NAMALWA (cell line): ENCODE results near the gene SH3BGRL2.

Experiments used
- DNase-seq: peaks from one replicate; pipeline ENCODE4 v3.0.0-alpha.2; 2015; ENCODE audit warnings: low spot score

Gene SH3BGRL2

DNA sequence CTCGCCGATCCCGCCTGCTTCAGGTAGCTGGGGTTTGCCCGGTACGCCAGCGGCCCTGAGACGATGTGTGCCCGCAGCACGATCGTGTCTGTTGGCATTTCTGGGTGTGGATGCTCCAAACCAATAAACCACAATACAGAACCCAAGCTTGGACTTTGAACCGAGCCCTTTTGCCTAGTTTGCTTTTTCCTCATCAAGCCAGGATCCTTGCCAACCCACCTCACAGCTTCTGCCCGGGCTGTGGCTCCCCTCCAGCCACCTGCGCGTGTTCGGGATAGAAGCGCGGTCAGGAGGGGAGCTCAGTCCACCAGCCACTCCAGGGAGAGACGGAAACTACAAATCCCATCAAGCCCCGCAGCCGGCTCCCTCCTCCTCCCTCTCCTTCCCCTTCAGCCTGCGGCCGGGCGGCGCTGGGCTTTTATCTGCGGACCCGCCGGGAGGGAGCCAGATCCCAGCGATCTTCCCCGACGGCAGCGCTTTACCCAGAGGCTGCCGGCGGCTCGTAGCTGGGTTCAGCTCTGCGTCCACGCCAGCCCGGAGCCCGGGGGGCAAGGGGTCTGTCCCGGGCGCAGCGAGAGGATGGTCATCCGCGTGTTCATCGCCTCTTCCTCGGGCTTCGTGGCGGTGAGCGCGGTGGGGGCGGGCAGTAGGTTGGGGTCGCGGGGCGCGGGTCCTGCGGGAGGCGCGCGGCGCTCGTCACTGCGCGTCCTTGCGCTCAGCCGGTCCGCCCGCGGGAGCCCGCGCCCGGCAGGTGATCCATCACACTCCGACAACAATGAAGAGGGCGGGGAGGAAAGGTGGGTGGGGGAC, at the start of gene SH3BGRL2:
SH3BGRL2 (plus strand) TSS at position 447 of the 810 bp plus-strand sequence; CDS start at position 580, 133 bp downstream.
- no peak for DNase-seq

DNA sequence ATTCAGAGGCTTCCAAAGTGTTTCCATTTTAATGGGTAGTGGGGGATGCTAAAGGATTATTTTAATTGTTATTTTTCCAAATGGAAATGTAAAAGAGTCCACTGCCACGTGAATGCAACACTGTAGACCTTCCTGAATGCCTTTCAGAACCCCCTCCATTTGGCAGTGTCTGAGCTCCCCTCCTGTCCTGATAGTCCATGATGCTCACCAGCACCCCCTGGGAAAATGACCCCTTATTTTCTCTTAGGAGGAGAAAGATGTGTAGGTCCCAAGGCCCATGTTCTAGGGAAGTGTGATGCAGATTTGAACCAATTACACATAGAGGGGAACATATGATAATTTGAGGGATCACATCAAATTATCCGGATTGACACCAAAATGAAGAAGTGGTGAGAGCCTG, 46.8 kb upstream of the SH3BGRL2 start:
- no peak for DNase-seq

DNA sequence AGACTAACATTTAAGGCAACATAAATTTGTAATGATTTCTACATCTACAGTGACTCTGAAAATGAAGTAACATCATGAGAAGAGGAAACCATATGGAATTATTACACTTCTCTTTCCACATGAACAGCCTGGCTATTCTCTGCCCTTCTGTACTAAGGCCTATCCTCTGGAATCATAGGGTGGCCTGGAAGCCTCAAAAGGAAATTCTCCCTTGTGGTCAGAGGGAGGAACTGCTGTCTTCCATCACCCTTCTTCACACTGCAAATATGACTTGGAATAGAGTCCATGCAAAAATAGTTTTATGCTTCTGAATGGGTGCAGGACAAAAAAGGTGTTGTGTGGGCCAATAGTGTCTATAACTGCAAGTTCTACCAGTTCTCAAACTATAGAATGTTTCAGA, 44.6 kb upstream of the SH3BGRL2 start:
- DNase-seq: peak; percentile 36

DNA sequence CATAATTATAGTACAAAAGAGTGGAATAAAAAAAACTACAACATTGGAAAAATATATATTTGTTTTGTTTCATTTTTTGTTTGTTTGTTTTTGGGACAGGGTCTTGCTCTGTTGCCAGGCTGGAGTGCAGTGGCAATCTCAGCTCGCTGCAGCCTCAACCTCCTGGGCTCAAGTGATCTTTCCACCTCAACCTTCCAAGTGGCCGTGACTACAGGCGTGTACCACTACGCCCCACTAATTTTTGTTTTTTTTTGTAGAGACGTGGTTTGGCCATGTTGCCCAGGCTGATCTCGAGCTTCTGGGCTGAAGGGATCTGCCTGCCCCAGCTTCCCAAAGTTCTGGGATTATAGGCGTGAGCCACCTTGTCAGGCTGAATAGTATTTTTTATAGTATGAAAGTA, 41.4 kb upstream of the SH3BGRL2 start:
- no peak for DNase-seq

DNA sequence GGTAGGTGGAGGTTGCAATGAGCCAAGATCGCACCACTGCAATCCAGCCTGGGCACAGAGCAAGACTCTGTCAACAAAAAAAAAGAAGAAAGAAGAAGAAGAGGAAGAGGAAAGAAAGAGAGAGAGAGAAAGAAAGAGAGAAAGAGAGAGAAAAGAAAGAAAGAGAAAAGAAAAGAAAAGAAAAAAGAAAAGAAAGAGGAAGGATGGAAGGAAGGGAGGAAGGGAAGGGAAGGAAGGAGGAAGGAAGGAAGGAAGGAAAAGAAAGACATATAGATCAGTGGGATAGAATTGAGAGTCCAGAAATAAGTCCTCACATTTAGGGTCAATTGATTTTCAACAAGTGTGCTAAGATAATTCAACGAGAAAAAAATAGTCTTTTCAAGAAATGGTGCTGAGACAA, 34.0 kb upstream of the SH3BGRL2 start:
- no peak for DNase-seq

DNA sequence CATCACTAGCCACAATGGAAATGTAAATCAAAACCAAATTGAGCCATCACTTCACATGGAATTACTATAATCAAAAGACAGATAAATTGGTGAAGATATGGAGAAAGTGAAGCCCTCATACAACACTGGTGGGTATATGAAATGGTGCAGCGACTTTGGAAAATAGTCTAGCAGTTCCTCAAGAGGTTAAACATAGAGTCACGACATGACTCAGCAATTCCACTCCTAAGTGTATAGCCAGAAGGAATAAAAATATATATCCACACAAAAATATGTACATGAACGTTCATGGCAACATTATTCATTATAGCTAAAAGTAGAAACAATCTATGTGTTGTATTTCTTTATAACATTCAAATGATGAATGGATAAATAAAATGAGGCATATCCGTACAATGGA, 33.1 kb upstream of the SH3BGRL2 start:
- no peak for DNase-seq

DNA sequence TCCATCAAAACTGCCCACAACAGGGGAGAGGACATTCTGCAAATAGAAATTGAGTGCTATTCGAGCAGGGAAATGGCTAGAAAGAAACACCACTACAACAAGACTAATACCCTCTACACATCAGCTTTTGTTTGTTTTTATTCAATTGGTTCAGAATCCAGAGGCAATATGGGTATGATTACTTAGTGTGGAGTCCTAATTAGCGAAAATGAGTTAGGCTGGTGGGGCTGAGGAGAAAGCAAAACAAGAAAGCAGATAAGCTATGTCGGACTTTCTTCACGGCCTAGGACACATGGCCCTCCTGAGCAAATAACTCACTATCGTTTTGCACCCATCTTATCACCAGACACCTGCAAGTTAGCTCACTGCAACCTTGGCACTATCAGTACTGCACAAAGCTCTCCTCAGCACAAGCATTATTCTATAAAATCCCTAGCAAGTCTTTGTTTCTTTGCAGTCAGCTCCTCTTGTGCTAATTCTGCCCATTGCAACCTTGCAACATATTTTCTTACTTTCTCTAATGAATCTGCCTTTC, 31.3 kb upstream of the SH3BGRL2 start:
- no peak for DNase-seq

DNA sequence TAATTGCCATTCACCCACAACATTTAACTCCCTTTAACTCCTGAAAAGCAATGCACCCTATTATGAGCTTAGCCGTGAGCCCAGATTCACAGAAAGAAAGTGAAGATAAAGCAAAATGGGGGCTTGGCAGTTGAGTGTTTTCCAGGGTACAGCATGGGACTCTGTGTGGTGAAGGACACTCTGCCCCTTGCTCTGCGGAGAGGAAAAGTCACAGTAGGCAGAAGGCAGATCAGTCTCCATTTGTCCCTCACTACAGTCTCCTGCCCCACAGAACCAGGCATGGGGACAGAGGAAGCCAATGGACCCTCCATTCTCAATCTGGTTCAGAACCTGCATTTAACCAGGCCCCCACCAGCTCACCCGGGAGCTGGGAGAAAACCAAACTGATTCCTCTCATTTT, 30.8 kb upstream of the SH3BGRL2 start:
- DNase-seq: no peak

DNA sequence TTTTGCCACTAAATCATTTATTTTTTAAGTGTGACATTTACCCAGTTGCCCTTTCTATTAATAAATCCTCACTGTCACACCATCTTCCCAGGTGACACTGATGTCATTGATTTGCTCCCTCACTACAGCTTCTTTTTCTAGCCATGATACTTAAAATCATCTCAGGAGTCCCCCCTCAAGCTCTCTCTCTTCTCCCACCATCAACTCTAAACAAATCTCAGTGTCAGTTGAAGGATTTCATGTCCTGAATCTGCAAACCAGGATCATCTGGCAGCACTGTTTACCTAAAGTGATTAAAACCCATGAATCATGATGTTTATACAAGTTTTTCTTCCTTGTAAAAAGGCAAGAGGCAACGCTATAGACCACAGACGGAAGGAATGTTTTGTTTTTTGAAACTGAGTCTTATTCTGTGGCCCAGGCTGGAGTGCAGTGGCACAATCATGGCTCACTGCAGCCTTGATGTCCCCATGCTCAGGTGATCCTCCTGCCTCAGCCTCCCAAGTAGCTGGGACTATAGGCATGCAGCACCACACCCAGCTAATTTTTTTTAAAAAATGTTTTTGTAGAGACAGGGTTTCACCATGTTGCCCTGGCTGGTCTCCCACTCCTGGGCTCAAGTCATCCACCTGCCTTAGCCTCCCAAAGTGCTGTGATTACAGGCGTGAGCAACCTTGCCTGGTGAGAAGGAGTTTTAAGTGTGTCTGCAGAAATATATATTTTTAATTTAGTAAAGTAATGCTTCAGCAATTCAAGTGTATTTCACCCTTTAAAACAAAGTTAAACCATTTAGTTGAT, 30.1 kb upstream of the SH3BGRL2 start:
- no peak for DNase-seq

DNA sequence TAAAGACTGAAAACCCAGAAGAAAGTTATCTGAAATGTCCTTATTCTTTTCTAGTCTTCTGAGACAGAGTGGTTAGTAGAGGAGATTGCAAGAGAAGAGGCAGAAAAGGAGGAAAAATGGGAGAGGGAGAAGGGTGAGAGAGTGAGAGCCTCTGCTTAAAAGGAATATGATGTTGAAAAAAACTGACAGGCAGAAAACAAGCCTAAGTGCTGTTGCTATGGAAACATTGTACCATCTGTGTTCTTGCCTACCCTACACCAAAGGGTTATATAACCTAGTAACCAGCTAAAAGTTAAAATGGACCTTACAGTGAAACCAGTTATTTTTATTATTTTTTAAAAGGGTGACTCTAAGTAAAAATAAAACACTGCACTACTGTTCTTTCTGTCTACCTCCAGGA, 28.3 kb upstream of the SH3BGRL2 start:
- DNase-seq: no peak

DNA sequence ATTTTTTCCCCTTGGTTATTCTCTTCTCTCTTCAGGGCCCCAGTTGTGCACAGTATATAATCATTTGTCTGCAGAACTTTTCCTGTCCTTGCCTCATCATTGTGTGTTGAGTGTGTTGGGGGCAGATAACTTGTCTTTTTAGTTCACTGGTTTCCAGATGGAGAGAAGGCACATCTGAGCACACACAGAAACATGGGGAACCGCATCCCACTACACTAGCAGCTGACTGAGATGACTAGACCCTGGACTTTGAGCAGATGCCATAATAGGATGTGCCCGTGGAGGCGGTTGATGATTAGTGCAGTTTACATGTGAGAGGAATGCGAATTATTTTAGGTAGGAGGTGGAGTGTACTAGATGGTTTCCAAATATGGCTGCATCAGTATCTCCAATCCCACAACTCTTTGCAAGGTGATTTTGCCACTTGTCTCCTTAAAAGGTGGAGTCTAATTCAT, 26.5 kb upstream of the SH3BGRL2 start:
- no peak for DNase-seq

DNA sequence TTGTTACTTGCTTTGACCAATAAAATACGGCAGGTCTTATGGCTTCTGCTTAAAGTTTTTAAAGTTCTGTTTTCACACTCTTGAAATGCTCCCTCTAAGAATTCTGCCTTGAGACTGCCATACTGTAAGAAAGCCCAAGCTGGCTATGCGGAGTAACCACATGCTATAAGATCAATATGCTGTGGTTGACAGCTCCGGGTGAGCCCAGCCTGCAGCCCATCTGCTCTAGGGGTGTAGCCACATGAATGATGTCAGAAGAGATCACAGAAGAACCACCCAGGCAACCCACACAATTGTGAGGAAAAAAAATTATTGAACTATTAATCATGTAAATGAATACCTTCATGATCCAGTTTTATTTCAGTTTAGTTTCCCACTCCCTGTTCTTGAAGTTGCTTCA, 26.1 kb upstream of the SH3BGRL2 start:
- DNase-seq: no peak

DNA sequence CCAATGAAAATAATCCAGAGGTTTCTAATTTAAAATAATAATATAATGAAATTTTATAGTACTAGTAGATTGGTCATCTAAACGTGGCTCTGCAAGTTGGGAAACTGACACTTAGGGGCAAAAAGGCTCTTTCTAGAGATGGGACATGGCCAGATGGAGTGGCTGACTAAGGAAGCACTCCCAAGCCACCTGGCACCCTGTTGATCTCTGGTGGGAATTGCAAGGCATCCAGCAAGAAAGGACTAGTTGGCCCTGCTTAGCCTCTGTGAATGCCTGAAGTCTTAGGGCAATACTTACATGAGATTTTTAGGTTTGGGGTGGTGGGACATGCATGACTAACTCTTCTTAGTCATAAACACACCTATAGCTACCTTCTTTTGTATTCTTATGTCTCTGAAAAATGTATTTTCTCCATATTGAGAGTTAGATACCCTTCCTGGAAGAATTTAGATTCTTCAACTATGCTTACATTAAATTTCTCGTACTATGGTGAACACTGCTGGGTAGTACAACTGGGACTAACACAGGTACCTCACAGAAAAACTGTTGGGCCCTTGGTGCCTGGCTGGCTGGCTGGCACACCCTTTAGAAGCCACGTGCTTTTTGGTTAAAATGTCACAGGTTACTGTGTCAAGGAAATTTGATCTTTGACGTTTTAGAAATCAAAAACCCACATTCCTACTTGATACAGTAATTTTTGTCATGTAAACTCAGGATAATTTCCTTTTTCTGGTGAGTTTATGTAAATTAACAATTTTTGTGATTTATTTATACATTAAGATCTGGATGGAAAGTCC, 25.0 kb upstream of the SH3BGRL2 start:
- DNase-seq: no peak

DNA sequence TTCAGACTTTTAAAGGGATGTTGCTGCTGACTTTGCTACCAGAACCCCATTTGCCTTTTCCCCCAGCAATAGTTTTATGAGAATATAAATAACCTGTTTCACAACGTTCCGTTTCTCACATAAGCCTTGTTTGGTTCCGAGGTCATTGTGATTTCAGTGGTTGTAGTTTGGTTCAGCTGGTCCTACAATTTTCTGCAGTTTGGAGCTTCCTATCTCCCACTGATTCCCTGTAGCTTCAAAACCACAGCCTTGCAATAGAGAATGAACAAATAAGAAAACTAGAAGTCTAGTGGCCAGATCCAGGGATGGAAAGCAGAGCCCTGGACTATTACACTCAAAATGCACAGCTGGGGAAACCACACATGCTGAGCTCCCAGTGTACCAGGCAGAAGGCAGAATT, 24.1 kb upstream of the SH3BGRL2 start:
- DNase-seq: no peak

DNA sequence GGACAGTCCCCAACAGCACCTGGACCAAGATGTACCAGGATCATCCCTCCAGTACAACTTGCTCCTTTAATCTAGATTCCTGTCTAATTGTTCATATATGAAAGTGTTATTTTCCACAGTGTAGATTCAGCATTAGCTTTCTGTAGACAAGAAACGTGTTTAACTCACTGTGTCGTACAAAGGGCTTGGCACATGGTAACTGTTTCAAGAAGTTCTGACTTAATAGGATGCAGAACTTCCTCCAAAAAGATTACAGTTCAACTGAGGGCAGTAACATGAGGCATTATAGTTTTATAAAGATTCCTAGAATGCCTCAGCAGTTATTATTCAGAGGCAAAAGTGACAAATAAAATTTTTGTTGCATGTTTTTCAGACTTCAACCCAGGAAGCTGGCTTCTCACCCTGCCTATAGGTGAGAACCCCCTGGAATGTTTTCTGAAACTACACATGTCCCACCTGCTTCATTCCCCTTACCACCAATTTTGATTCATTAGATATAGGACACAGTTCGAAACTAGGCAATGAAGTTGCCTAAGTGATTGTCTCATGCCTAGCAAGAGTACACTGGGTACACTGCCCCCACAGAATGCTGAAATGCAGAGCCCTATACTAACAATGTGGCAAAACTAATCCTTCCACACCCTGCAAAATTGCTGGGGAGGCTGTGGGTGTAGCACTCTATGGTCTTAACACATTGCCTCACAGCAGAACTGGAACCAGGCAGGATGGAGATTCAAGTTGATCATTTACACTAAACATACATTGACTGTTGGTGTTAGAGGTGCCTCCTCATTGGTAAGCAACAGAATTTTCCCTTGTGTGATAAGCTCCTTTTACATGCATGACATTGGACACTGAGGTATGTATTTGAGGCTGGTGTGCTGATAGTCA, 22.6 kb upstream of the SH3BGRL2 start:
- no peak for DNase-seq

DNA sequence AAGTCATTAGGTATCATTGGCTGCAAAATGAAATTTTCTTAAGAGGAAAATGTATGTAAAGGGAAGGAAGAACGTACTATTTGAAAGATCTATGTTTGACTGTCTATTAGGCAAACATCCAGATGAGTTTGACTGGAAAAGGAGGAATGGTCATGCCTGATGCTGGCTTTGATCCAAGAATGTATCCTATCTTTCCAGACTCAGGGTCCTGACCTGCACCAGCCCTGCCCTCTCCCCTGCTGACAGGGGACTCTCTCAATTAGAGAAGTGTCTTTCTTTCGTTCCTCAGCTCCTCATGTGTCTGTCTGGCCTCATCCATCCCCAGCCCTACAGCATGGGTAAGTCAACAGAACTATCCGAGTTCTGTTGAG, 21.9 kb upstream of the SH3BGRL2 start:
- DNase-seq: no peak

DNA sequence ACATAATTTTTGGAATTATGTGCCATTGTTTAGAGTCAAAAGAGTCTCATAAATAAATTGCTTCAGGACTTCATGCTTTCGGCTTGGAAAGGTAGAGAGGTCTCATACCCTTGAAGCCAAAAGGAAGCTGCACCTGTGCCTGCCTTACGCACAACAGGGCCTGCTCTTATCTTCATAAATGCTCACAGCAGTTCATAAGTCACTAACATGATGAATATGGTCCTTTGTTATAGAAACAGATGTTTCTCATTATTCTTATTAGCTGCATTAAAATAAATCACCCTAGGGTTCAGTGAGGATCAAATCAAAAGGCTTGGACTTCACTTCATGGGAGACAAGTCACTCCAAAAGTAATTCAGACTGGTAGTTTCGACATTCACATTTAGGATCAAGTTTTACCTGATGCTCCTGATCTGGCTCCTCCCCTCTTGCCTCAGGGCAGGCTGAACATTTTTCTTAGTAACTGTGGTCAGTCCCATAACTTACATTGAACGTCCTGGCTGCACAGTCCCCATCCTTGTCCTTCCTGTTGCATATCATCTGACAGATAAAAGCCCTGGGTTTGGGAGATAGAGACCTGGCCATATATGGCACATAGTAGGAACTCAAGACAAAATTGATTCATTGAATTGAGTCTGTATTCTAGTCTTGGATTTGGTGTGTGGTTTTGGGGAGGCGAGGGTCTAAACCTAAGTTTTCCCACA, 20.7 kb upstream of the SH3BGRL2 start:
- DNase-seq: no peak

DNA sequence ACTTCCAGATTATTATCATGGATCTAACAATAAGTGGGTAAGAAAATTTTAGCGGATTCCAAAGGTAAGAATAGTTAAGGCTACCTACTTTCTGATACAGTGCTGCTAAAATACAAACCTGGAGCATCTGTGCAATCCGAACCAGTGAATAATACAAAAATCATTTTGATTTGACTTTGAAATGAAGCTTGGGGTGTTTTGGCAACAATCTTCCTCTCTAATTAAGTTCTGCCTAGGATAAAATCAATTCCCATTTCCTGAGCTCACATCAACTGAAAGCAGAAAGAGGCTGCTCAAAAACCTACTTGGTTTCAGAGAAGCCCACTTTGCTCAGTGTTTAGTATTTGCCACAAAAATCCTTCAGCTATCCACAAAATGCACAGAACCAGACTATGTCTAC, 18.7 kb upstream of the SH3BGRL2 start:
- no peak for DNase-seq

DNA sequence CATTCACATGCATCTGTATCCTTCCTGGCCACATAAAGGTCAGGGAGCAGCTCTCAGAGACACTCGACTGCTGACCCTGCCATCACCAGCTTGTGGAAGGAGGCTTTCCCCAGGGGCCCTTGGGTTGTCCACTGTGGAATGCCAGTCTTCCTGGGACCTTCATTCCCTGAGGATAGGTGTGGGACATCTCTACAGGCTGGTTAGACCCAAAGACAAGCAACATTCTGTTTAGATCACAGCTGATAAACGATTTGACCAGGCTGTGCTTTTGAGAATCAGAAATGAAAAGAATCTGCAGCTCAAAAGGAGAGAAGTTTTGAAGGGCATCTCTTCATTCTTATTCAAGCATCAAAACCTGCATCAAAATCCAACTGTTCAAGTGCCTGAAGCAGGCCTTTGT, 18.2 kb upstream of the SH3BGRL2 start:
- DNase-seq: no peak

DNA sequence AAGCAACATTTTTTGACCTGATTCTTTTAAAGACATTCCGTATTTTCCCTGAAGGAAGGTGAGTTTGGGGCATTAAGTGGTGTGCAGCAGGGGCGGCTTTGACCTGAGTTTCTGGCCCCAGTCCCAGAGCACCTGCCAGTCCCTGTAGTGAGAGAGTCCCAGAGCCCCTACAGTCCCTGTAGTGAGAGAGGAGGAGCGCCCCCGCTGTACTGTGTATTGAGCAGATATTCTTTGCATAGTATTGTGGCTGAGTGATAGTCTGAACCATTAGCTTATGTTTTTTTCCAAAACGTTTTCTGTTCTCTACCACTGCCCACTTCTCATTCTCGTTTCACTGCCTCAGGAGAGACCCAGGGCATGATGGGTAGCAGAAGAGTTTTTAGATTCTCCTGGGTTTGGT, 17.2 kb upstream of the SH3BGRL2 start:
- no peak for DNase-seq
